Naive thymus-derived CD4-positive, alpha-beta T cell (primary cell): ENCODE measurements around the gene RNF8. TPM values are rescaled to one million over a fixed set of nuclear protein-coding genes. Genes with fewer than 3 reads are reported as not detected.

Experiments used
- ATAC-seq: fragments of 150-1000 bp; cut with Tn5 transposase; 2 replicates; pipeline ENCODE4 v1.10.0; 2021; ENCODE audit warnings: mild to moderate bottlenecking, moderate library complexity
- CTCF ChIA-PET: fragments of 350-600 bp; sonication (Branson Sonifier 250); formaldehyde crosslinking; loops from one replicate; lab custom pipeline; 2021; ENCODE audit warnings: antibody characterized with exemption; lab: Charles Lee
- POLR2A ChIA-PET: fragments of 350-600 bp; sonication (Branson Sonifier 250); formaldehyde crosslinking; loops from one replicate; lab custom pipeline; 2021; ENCODE audit warnings: antibody characterized with exemption, inconsistent platforms; lab: Charles Lee
- DNase-seq, 9 donors: peaks; one replicate each; pipeline versions ENCODE4 v3.0.0 to v3.0.0-alpha.2; 2020 to 2022; ENCODE audit warnings: mixed read lengths in 1 of 9
- H3K27ac ChIP-seq: one replicate; pipeline ENCODE4 v1.7.0; 2013; ENCODE audit warnings: mild to moderate bottlenecking, low read depth, low read length, moderate library complexity
- H3K27me3 ChIP-seq, 2 donors: one replicate each; pipeline ENCODE4 v1.7.0; 2013; ENCODE audit warnings: low read length in 2 of 2, mild to moderate bottlenecking in 2 of 2, moderate library complexity in 2 of 2; ENCODE audit not compliant: control insufficient read depth in 2 of 2, insufficient read depth in 2 of 2
- H3K36me3 ChIP-seq, 3 experiments: 1 replicate in 2 of 3; 2 replicates in 1 of 3; pipeline ENCODE4 v1.7.0; 2013; ENCODE audit warnings: low read length in 3 of 3, mild to moderate bottlenecking in 3 of 3, moderate library complexity in 1 of 3; ENCODE audit not compliant: insufficient read depth in 3 of 3, control insufficient read depth in 2 of 3
- H3K4me1 ChIP-seq, 2 donors: one replicate each; pipeline ENCODE4 v1.7.0; 2013; ENCODE audit warnings: low read length in 2 of 2, mild to moderate bottlenecking in 2 of 2, moderate library complexity in 1 of 2; ENCODE audit not compliant: control insufficient read depth in 2 of 2, insufficient read depth in 2 of 2
- H3K4me3 ChIP-seq: 2 replicates; pipeline ENCODE4 v1.7.0; 2013; ENCODE audit warnings: mild to moderate bottlenecking, low read length
- H3K9me3 ChIP-seq, 3 experiments: 1 replicate in 2 of 3; 2 replicates in 1 of 3; pipeline ENCODE4 v1.7.0; 2013; ENCODE audit warnings: low read length in 3 of 3; ENCODE audit not compliant: control insufficient read depth in 2 of 3
- H3K27ac Mint-ChIP-seq, 9 donors: one replicate each; pipeline ENCODE4 v1.8.0; 2020 to 2022; ENCODE audit warnings: mixed read lengths in 9 of 9, mild to moderate bottlenecking in 8 of 9, moderate library complexity in 5 of 9, inconsistent platforms in 2 of 9
- H3K27me3 Mint-ChIP-seq, 5 donors: one replicate each; pipeline ENCODE4 v1.8.0; 2021 to 2022; ENCODE audit warnings: mixed read lengths in 5 of 5, mild to moderate bottlenecking in 1 of 5
- H3K36me3 Mint-ChIP-seq, 5 donors: one replicate each; pipeline ENCODE4 v1.8.0; 2020 to 2022; ENCODE audit warnings: mixed read lengths in 5 of 5, mild to moderate bottlenecking in 3 of 5, inconsistent platforms in 1 of 5
- H3K4me1 Mint-ChIP-seq, 7 donors: one replicate each; pipeline ENCODE4 v1.8.0; 2020 to 2022; ENCODE audit warnings: mixed read lengths in 7 of 7, mild to moderate bottlenecking in 3 of 7, inconsistent platforms in 1 of 7
- H3K4me3 Mint-ChIP-seq, 10 donors: one replicate each; pipeline ENCODE4 v1.8.0; 2020 to 2022; ENCODE audit warnings: mild to moderate bottlenecking in 10 of 10, mixed read lengths in 10 of 10, moderate library complexity in 6 of 10, inconsistent platforms in 2 of 10
- H3K9me3 Mint-ChIP-seq, 11 donors: one replicate each; pipeline ENCODE4 v1.8.0; 2020 to 2022; ENCODE audit warnings: mixed read lengths in 11 of 11, mild to moderate bottlenecking in 4 of 11, inconsistent platforms in 1 of 11, moderate library complexity in 1 of 11
- intact Hi-C, 2 donors: fragments of 100-400 bp; cut with micrococcal nuclease; formaldehyde crosslinking; loops; one replicate each; pipeline ENCODE4 v1.15.1; 2023
- polyA plus RNA-seq, 2 donors: library from polyadenylated mRNA; unstranded; fragments of 300-500 nt; fragmentation: Illumina TruSeq; gene quantifications; one replicate each; pipeline ENCODE4 v1.2.3, GENCODE V29; 2021
- total RNA-seq, 6 experiments: library from RNA in 5 of 6; stranded (reverse) in 5 of 6; gene quantifications; 1 replicate in 5 of 6; 2 replicates in 1 of 6; pipeline ENCODE4 v1.2.3 and lab custom pipeline; 2021 to 2026

Gene RNF8
- total and polyA plus RNA-seq, 7 experiments from 2014 or later = 7.1 to 26.0 (median 15.8) TPM

DNA sequence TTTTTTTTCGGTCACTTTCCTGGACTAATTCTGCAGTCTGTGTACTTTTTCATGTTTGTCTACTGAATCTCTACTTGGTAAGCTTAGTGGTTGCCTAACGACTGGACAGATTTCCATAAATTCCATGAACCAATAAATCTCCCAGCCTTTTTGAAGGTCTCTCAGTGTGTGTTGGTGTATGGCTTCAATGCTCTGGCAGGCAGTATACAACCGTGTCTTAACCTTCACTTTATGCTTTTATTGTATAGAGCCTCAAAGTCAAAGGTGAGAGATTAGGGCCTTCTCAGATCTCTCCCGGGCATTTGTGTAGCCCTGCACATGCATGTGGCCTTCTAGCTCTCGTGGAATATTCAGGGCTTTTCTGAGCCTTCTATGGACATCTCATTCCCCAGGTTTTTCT, 64.9 kb downstream of the RNF8 start:
- Histone ChIP-seq H3K9me3 (no peaks in the 10 kb centered on the region), H3K27ac (no peak overlapping the region), H3K4me3 (no peak overlapping the region), H3K4me1 (no peaks in the 10 kb centered on the region), H3K27me3 (no peaks in the 10 kb centered on the region), H3K36me3 (no peaks in the 10 kb centered on the region)
- ATAC-seq (no peak), DNase-seq (no peak)
- intact Hi-C loops = no loop called here
- Mint-ChIP-seq H3K4me1 (no peaks in the 10 kb centered on the region), H3K9me3 (peaks cover 0 to 4% (median 0%) of the 10 kb centered on the region in 11 donors), H3K27me3 (peaks cover 0 to 13% (median 8%) of the 10 kb centered on the region in 5 donors), H3K4me3 (no peak overlapping the region), H3K36me3 (no peaks in the 10 kb centered on the region), H3K27ac (no peak overlapping the region)
- POLR2A ChIA-PET = no interaction called here
- CTCF ChIA-PET = no interaction called here

DNA sequence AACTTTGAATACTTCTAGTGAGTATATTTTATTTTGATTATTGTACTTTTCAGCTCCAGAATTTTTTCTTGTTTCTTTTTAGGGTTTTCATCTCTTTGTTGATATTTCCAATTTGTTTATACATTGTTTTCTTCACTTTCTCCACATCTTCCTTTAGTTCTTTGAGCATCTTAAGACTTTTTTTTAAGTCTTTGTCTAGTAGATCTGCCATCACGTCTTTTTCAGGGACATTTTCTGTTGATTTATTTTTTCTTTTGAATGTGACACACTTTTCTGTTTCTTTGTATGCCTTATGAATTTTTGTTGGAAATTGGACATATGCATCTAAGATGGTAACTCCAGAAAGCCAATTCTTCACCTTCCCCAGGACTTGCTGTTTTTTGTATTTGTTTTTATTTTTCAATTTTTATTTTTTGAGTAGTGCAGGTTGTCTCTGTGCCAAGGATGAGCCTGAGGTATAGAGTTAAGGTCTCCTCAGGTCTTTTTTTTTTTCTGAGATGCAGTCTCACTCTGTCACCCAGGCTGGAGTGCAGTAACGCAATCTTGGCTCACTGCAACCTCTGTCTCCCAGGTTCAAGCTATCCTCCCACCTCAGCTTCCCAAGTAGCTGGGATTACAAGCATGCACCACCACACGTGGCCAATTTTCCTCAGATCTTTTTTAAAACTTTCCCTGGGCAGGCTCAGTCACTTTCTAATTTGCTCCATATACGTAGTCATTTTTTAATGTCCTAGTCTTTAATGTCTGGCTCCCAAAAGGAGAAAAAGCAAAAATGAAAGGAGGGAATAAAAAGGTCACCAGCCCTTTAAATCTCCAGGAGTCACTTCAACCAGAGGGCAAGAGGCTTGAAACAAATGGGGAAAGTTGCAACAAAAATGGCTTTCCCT, 72.5 kb downstream of the RNF8 start:
- Histone ChIP-seq H3K36me3 (no peaks in the 10 kb centered on the region), H3K27ac (no peak overlapping the region), H3K27me3 (no peaks in the 10 kb centered on the region), H3K4me1 (no peaks in the 10 kb centered on the region), H3K9me3 (no peaks in the 10 kb centered on the region), H3K4me3 (no peak overlapping the region)
- ChIA-PET CTCF (no interaction called here), POLR2A (no interaction called here)
- Mint-ChIP-seq H3K4me1 (peaks cover 0 to under 1% (median 0%) of the 10 kb centered on the region in 7 donors), H3K4me3 (no peak overlapping the region), H3K27ac (no peak overlapping the region), H3K9me3 (peaks cover 0 to 12% (median 2%) of the 10 kb centered on the region in 11 donors), H3K36me3 (peaks cover 0 to 7% (median 5%) of the 10 kb centered on the region in 5 donors), H3K27me3 (peaks cover 6 to 35% (median 9%) of the 10 kb centered on the region in 5 donors)
- no peak for DNase-seq
- intact Hi-C loops = no loop called here
- no peak for ATAC-seq

- Mint-ChIP-seq H3K4me3 (no peak overlapping the region), H3K36me3 (peaks cover 0 to 7% (median 5%) of the 10 kb centered on the region in 5 donors), H3K27ac (no peak overlapping the region), H3K9me3 (peaks cover 0 to 12% (median 2%) of the 10 kb centered on the region in 11 donors), H3K27me3 (peaks cover 6 to 35% (median 9%) of the 10 kb centered on the region in 5 donors), H3K4me1 (peaks cover 0 to 4% (median under 1%) of the 10 kb centered on the region in 7 donors)
- H3K27ac ChIP-seq = no peak overlapping the region
- no peaks in the 10 kb centered on the region for H3K36me3 ChIP-seq
- ChIA-PET POLR2A (no interaction called here), CTCF (no interaction called here)
- H3K4me3 ChIP-seq = no peak overlapping the region
- no peaks in the 10 kb centered on the region for H3K27me3 ChIP-seq
- H3K9me3 ChIP-seq = no peaks in the 10 kb centered on the region
- DNase-seq = no peak
- no peak for ATAC-seq
- intact Hi-C loops = no loop called here
- no peaks in the 10 kb centered on the region for H3K4me1 ChIP-seq
Observed at GRCh38 chr6:37426945-37427510, 73.2 kb downstream of the RNF8 start.

GRCh38 chr6:37429352-37429750, 75.6 kb downstream of the RNF8 start:
- Mint-ChIP-seq H3K4me3 (no peak overlapping the region), H3K9me3 (peaks cover 0 to 16% (median 3%) of the 10 kb centered on the region in 11 donors), H3K27ac (peak overlapping the region in 1 of 9 donors; percentile 4), H3K4me1 (peaks cover 12 to 19% (median 15%) of the 10 kb centered on the region in 7 donors), H3K36me3 (peaks cover 0 to 9% (median 5%) of the 10 kb centered on the region in 5 donors), H3K27me3 (peaks cover 6 to 33% (median 9%) of the 10 kb centered on the region in 5 donors)
- H3K36me3 ChIP-seq = peaks cover 0 to 6% (median 0%) of the 10 kb centered on the region in 3 experiments
- H3K4me3 ChIP-seq = no peak overlapping the region
- no peaks in the 10 kb centered on the region for H3K27me3 ChIP-seq
- H3K9me3 ChIP-seq = no peaks in the 10 kb centered on the region
- H3K4me1 ChIP-seq = peaks cover 8 to 9% of the 10 kb centered on the region in 2 donors
- intact Hi-C loops = no loop called here
- CTCF ChIA-PET = no interaction called here
- DNase-seq = no peak
- no peak overlapping the region for H3K27ac ChIP-seq
- no peak for ATAC-seq
- POLR2A ChIA-PET = no interaction called here

DNA sequence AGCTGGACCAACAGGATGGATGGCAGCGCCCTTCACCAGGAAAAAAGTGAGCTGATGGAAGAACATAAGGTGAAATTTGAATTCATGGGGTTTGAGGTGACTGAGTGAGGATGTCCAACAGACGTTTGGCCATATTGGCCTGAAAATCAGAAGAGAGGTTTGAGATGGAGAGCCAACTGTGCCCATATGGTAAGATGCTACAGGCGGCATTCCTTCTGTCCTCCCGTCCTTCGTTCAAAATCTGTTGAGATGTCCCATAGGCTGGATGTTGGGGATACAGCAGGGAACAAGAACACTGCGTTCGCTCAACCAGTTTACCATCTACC, 78.8 kb downstream of the RNF8 start:
- peak overlapping the region; percentile 92 to 97 (median 96) for H3K27ac Mint-ChIP-seq
- H3K36me3 ChIP-seq = peaks cover 6 to 24% (median 11%) of the 10 kb centered on the region in 3 experiments
- ChIA-PET POLR2A (interaction anchor here (0.6 to 2.8 kb wide), 6 partner anchors 11 to 386 kb away, joined by 3 to 21 read pairs (median 4); no protein-coding TSS in a partner anchor), CTCF (interaction anchor here (0.7 kb wide), 1 partner anchor 21 kb away, joined by 3 read pairs; no protein-coding TSS in a partner anchor)
- no peaks in the 10 kb centered on the region for H3K9me3 ChIP-seq
- peaks cover 0 to 16% (median 2%) of the 10 kb centered on the region in 11 donors for H3K9me3 Mint-ChIP-seq
- intact Hi-C loops = loop anchor here (2.0 to 10.0 kb wide), 7 partner anchors 50 to 558 kb away; partner anchors contain the start of genes MDGA1 (in 2 of the 2), PPIL1 (in 1 of the 2), TBC1D22B (in 1 of the 2) and TMEM217 (in 1 of the 2)
- DNase-seq (no peak), ATAC-seq (no peak)
- H3K4me1 Mint-ChIP-seq = peaks cover 19 to 50% (median 42%) of the 10 kb centered on the region in 7 donors
- peak overlapping the region; percentile 94 for H3K27ac ChIP-seq
- H3K4me3 Mint-ChIP-seq = peak overlapping the region; percentile 83 to 96 (median 94)
- no peaks in the 10 kb centered on the region for H3K27me3 ChIP-seq
- H3K4me3 ChIP-seq = peak overlapping the region; percentile 64
- H3K36me3 Mint-ChIP-seq = peaks cover 1 to 19% (median 14%) of the 10 kb centered on the region in 5 donors
- peaks cover 4 to 15% (median 9%) of the 10 kb centered on the region in 5 donors for H3K27me3 Mint-ChIP-seq
- peaks cover 12 to 25% of the 10 kb centered on the region in 2 donors for H3K4me1 ChIP-seq

GRCh38 chr6:37432916-37433656, 79.3 kb downstream of the RNF8 start, which contains the start of gene CMTR1:
Gene CMTR1 (plus strand): TSS chr6:37433221. CDS start chr6:37435630, 2,409 bp downstream.
- H3K9me3 ChIP-seq = no peaks in the 10 kb centered on the region
- H3K4me3 ChIP-seq = peak within 1 kb of the TSS; percentile 64
- H3K4me1 ChIP-seq = peaks cover 12 to 25% of the 10 kb centered on the region in 2 donors
- peaks cover 24 to 55% (median 47%) of the 10 kb centered on the region in 7 donors for H3K4me1 Mint-ChIP-seq
- peaks cover 0 to 11% (median 2%) of the 10 kb centered on the region in 11 donors for H3K9me3 Mint-ChIP-seq
- peak within 1 kb of the TSS; percentile 92 to 97 (median 96) for H3K27ac Mint-ChIP-seq
- H3K36me3 Mint-ChIP-seq = peaks cover 6 to 21% (median 14%) of the 10 kb centered on the region in 5 donors
- no peaks in the 10 kb centered on the region for H3K27me3 ChIP-seq
- POLR2A ChIA-PET = interaction anchor here (0.6 to 2.8 kb wide), 9 partner anchors 10 to 385 kb away, joined by 3 to 21 read pairs (median 4); partner anchors contain the start of genes MDGA1 and RNF8
- peaks cover 7 to 30% (median 11%) of the 10 kb centered on the region in 3 experiments for H3K36me3 ChIP-seq
- H3K27me3 Mint-ChIP-seq = peaks cover 2 to 9% (median 8%) of the 10 kb centered on the region in 5 donors
- CTCF ChIA-PET = interaction anchor here (0.6 to 0.7 kb wide), 2 partner anchors 20 to 209 kb away, joined by 3 read pairs; no protein-coding TSS in a partner anchor
- H3K4me3 Mint-ChIP-seq = peak within 1 kb of the TSS; percentile 83 to 96 (median 94)
- H3K27ac ChIP-seq = peak within 1 kb of the TSS; percentile 94
- ATAC-seq (peak; percentile 96), DNase-seq (peak; percentile 94 to 99 (median 95))
- intact Hi-C loops = loop anchor here (1.0 to 10.0 kb wide), 13 partner anchors 9 to 558 kb away; partner anchors contain the start of genes MDGA1 (in 2 of the 2), ZFAND3 (in 2 of the 2), C6orf89 (in 1 of the 2) and PPIL1 (in 1 of the 2)
